ENCODE measurements around the gene CDC14B.
A peak's percentile ranks its signal among the peaks of the same experiment; 100 is the strongest.

The CDC14B gene

DNA sequence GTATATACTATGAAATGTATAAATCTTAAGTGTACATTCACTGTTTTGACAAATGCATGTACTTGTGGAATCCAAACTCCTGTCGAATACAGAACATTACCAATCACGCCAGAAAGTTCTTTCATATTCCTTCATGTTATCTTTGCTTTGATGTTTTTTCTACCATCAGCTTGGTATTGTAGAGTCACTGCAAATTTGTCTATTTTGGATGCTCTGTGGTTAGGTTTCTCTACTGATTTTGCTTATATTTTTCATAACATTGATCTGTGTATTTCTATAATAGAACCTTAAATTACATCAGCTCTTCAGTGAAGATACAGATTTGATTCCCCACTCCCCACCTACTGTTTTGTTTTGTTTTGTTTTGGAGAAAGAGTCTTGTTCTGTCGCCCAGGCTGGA lies 138.9 kb downstream of the CDC14B start:
- DNase-seq, result no peak

DNA sequence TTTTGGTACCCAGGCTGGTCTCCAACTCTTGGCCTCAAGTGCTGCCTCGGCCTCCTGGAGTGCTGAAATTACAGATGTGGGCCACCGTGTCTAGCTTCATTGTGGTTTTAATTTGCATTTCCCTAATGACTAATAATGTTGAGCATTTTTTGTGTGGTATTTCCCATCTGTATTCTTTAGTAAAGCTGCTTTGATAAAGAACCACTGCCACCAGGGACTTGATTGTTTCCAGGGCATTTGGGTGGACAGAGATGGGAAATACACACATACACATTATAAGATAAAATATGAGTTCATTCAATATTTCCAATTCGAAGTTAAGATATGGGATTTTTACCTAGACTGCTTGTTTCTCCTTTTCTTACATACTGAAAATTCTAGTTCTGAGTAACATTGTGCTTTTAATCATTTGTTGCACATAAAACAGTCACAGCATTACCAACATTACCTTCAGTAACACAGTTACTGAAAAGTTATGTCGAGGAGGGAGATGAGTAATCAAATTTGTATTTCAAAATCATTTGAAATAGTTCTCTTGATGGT lies 140.7 kb downstream of the CDC14B start:
- DNase-seq, result peak; percentile 51

DNA sequence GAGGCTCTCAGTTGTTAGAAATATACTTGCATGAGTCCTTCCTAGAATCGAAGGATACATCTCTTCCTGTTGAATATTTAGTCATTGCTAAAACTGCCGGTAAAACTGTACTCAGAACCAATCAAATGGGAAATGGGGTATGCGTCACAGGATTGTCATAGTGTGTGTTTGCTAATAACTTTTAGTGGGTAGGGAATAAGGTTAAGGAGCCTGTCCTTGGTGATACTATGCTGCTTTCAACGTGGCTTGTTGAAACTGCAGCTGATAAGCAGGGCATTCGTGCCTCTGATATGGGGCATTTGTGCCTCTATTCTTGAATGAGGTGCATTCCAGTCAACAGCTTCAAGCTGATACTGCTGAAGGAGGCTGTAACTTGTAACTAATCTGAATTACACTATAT lies 143.1 kb downstream of the CDC14B start:
- no peak for DNase-seq

DNA sequence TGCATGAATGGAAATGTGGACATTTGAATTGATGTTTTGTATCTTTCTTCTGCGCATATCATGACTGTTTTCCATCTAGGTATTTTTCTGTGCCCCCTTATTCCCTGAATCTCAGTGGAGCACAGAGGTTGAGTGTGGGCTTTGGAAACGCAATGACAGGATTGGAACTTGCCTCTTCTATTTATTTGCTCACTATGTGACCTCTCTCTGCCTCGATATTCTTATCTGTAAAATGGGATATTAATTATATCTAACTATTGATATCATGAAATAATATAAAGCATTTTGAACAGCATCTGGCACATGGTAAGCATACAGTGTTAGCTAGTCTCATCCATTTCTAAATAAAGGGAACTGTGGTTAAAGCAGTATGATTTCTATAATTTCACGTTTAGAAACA lies 143.6 kb downstream of the CDC14B start:
- DNase-seq, result no peak

DNA sequence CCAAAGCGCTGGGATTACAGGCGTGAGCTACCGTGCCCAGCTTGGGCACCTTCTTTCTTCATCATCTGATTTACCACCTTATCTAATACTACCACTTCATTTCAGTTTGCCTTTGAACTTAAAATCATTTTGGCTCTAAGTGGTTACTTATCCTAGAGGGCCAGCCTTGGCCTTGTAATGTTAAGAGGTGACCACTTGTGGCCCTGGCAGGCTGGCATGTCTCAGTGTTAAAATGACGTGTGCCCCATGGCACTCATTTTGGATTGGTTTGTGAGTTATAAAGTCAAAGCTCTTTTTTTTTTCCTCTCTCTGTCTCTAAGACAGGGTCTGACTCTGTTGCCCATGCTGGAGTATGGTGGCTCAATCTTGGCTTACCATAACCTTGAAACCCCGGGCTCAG lies 151.9 kb downstream of the CDC14B start:
- DNase-seq, result no peak

DNA sequence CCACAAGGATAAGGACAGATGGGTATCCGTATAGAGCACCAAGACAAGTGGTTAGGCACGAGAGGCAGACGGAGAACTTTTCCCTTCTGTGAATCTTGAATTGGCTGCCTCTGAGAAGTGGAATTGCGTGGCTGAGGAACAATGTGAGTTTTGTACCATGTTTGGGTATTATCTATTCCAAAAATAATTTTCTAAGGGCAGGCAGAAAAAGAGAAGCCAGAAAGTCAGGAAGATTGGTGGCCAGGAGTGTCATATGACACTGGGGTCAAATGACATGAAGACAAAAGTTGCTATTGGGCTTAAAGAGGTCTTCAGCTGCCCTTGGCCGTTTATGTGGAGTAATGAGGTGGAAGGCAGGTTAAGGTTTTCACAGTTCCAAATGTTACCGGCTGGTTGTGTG lies 155.2 kb downstream of the CDC14B start:
- no peak for DNase-seq

DNA sequence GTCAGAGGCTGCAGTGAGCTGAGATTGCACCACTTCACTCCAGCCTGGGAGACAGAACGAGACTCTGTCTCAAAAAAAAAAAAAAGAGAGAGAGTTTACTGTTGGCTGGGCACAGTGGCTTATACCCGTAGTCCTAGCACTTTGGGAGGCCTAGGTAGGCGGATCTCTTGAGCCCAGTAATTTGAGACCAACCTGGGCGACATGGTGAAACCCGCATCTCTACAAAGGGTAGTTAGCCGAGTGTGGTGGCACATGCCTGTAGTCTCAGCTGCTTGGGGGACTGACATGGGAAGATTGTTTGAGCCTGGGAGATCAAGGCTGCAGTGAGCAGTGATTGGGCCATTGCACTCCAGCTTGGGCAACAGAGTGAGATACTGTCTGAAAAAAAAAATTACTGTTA lies 157.1 kb downstream of the CDC14B start:
- no peak for DNase-seq

DNA sequence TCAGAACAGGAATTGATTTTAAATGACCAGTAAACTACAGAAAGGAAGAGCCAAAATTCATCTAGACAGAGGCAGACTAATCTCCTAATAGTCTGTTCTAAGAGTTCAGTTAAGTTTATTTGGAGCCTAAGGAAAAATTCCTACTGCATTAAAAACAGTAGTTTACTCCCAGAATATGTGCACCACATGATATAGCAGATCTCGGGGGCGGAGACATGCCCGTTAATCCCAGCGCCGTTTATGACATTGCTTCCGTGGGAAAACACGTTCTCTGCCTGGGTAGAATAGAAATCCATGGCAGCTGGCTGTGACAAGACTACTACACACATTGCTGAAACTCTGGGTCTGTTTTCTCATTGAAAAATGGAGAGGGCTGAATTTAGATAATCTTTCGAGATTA lies 158.3 kb downstream of the CDC14B start:
- DNase-seq, result no peak

DNA sequence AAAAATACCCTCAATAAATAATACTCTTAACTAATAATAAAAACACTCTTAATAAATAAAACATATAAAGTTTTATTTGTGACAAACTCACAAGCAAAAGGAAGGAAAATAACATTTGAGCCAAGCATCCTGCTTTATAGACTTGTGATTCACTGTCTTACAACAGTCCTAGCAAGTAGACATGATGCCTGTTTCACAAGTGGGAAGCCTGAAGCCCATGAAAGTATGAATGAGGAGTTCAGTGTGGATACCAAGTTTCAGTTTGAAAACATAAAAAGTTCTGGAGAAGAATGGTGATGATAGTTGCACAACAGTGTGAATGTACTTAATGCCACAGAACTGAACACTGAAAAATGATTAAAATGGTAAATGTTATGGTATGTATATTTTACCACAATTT lies 158.8 kb downstream of the CDC14B start:
- no peak for DNase-seq

DNA sequence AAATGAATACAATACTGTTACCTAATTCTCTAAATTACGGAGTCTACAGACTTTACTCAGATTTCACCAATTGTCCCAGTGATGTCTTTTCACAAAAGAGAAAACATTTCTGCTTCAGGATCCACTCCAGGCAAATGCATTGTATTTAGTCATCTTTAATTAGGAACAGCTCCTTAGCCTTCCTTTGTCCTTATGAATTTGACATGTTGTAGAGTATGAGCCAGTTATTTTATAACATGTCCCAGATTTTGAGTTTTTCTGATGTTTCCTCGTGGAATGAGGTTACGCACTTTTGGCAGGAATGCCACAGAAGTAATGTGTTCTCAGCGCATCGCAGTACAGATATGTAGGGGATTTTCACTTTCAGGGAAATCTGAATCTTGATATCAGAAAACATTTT lies 159.2 kb downstream of the CDC14B start:
- DNase-seq, result no peak

DNA sequence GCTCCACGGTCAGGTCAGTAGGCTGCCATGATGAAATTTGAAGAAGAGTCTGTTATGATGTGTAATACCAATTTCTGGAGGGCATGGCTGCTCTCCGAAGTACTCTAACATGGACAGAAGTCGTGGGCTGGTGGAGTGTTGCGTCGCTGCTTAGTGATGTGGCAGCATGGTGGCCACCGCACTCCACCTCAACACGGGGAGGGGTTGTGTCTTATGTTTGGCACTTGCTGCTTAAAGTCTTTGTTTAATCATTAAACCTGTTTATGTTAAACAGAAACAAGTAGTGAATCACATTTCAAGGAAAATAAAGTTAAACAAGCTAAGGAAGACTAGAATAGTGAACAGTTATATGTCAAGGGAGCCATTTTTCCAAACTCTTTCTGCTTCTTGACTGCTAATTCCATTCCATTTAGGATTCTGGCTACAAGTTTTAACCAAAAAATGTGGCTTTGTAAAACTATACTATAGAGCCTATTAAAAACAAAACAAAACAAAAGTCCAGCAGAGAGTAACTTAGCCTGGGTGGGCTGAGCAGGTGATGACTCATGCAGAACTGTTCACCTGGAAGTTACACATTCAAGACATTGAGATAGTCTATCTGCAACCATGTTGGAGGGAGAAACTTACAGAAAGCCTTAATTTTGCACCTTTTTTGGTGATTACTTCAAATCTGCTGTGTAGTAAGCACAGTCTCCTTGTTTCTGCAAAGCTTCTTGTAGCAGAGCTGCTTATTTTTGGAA lies 160.2 kb downstream of the CDC14B start:
- no peak for DNase-seq

DNA sequence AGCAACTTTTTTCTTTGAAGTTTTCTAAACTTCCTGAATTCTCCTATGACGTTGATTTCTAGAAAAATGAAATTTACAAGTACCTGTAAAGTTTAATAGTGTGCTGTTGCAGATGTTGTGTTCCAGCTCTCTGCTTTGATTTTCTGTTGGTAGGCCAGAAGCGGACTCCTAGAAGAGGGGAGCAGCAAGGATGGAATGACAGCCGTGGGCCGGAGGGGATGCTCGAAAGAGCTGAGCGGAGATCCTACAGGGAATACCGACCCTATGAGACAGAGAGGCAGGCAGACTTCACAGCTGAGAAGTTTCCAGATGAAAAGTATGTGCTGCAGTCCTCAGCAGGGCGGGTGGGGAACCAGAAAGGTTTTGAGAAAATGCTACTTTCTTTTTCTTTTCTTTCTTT lies 161.4 kb downstream of the CDC14B start:
- no peak for DNase-seq

DNA sequence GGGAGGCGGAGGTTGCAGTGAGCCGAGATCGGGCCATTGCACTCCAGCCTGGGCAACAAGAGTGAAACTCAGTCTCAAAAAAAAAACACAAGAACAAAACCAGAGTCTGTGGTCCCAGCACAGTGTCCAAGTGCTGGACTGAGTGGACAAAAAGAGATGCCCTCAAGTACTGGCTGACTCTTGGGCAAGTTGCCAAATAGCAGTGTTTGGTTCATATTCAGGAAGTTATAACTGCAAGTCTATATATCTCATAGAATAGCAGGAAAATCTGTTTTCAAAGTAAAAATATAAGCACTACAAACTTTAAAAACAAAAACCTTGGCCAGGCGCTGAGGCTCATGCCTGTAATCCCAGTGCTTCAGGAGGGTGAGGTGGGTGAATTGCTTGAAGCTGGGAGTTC lies 162.4 kb downstream of the CDC14B start:
- no peak for DNase-seq

DNA sequence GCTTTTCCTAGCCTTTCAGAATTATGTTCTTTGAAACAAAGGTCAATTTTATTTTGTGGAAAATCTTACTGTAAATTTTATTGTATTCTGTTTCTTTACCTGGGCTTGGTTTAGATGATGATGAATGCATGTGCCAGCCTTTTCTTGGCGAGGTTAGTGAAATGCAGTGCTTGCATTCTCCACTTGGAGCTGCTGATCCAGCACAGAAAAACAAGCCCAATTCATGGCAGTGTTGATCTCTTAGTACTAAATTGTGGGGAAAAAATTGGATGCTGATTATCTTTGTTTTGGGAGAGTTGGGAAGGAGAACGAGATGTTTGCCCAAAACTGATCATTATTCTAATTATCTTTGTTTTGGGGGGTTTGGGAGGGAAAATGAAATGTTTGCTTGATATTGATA lies 166.0 kb downstream of the CDC14B start:
- peak; percentile 34 for DNase-seq

DNA sequence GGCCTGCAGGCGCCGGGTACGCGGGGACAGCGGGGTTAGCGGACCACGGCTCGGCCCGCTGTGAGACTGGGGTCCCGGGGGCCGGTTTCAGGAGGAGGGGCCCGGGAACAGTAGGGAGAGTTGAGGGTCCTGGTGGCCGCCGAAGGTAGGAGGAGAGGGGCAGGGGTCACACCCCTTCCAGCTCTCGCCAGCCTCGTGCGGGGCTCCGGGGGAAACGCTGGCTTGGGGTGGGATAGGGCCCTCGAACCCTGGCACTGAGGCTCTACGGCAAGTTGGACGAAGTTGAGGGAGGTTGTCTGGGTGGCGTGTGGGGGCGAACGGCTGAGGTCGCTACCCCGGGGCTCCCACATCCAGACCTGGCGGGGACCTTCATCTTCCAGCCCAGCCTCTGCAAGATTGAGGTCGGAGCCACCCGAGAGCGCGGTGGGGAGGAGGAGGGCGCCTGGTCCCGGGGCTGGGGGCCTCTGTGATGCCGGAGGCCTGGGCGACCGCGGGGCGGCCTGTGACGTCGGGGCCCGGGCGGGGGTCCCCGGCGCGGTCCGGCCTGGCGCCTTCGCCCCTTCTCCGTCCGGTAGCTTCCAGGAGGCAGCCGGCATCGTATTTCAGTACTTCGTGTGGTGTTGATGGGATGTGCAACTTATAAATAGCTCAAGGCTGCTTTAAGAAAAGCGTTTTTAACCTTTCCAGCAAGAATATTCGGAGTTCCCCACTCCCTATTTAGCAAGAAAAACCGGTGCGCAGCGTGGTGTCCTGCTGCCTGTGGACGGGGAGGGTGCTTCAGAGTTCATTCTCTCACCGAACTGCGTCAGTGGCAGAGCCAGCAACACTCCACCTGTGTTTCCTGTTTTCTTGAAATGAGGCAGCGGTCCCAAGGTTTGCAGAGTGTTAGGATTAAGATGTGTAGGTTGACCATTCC lies 168.8 kb downstream of the CDC14B start:
- peak; percentile 34 for DNase-seq

Data from activated CD4-positive, alpha-beta T cell treated with anti-CD3 and anti-CD28 coated beads for 48 hours (primary cell).